CD4-positive, alpha-beta memory T cell (primary cell): ENCODE data around the gene RMDN3. TPM values are rescaled to one million over a fixed set of nuclear protein-coding genes. Genes with fewer than 3 reads are reported as not detected.

Experiments used
- CTCF ChIA-PET: fragments of 350-600 bp; sonication (Branson Sonifier 250); formaldehyde crosslinking; loops from one replicate; lab custom pipeline; 2021; ENCODE audit warnings: inconsistent platforms; ENCODE audit not compliant: partially characterized antibody; lab: Charles Lee
- POLR2A ChIA-PET: fragments of 350-600 bp; sonication (Branson Sonifier 250); formaldehyde crosslinking; loops from one replicate; lab custom pipeline; 2021; ENCODE audit not compliant: partially characterized antibody; lab: Charles Lee
- DNase-seq, 5 donors: peaks; one replicate each; pipeline versions ENCODE4 v3.0.0 to v3.0.0-alpha.2; 2020 to 2022; ENCODE audit warnings: mixed read lengths in 1 of 5
- H3K27ac ChIP-seq: one replicate; pipeline ENCODE4 v1.7.0; 2013; ENCODE audit warnings: low read depth, low read length
- H3K27me3 ChIP-seq: 2 replicates; pipeline ENCODE4 v1.7.0; 2013; ENCODE audit warnings: mild to moderate bottlenecking, low read length, moderate library complexity; ENCODE audit not compliant: insufficient read depth
- H3K36me3 ChIP-seq: 2 replicates; pipeline ENCODE4 v1.7.0; 2013; ENCODE audit warnings: mild to moderate bottlenecking, low read length, moderate library complexity; ENCODE audit not compliant: insufficient read depth
- H3K4me1 ChIP-seq: 2 replicates; pipeline ENCODE4 v1.7.0; 2013; ENCODE audit warnings: mild to moderate bottlenecking, low read length, moderate library complexity; ENCODE audit not compliant: insufficient read depth
- H3K4me3 ChIP-seq, 2 donors: one replicate each; pipeline ENCODE4 v1.7.0; 2013; ENCODE audit warnings: low read length in 2 of 2, mild to moderate bottlenecking in 1 of 2
- H3K9me3 ChIP-seq, 2 donors: one replicate each; pipeline ENCODE4 v1.7.0; 2013; ENCODE audit warnings: low read length in 2 of 2, control low read depth in 1 of 2; ENCODE audit not compliant: control insufficient read depth in 1 of 2
- H3K27ac Mint-ChIP-seq, 7 donors: one replicate each; pipeline ENCODE4 v1.8.0; 2020 to 2021; ENCODE audit warnings: mixed read lengths in 7 of 7, mild to moderate bottlenecking in 6 of 7, inconsistent platforms in 3 of 7, moderate library complexity in 3 of 7
- H3K27me3 Mint-ChIP-seq, 2 donors: one replicate each; pipeline ENCODE4 v1.8.0; 2020 to 2021; ENCODE audit warnings: mixed read lengths in 2 of 2
- H3K36me3 Mint-ChIP-seq, 2 donors: one replicate each; pipeline ENCODE4 v1.8.0; 2020 to 2021; ENCODE audit warnings: mixed read lengths in 2 of 2, inconsistent platforms in 1 of 2, mild to moderate bottlenecking in 1 of 2
- H3K4me1 Mint-ChIP-seq, 4 donors: one replicate each; pipeline ENCODE4 v1.8.0; 2020 to 2021; ENCODE audit warnings: mixed read lengths in 4 of 4, mild to moderate bottlenecking in 1 of 4
- H3K4me3 Mint-ChIP-seq, 8 donors: one replicate each; pipeline ENCODE4 v1.8.0; 2020 to 2021; ENCODE audit warnings: mixed read lengths in 8 of 8, mild to moderate bottlenecking in 7 of 8, moderate library complexity in 6 of 8, inconsistent platforms in 3 of 8
- H3K9me3 Mint-ChIP-seq, 8 donors: one replicate each; pipeline ENCODE4 v1.8.0; 2020 to 2021; ENCODE audit warnings: mixed read lengths in 8 of 8, mild to moderate bottlenecking in 5 of 8, inconsistent platforms in 3 of 8, moderate library complexity in 1 of 8
- intact Hi-C: fragments of 100-400 bp; cut with micrococcal nuclease; formaldehyde crosslinking; loops from one replicate; pipeline ENCODE4 v1.15.1; 2023
- polyA plus RNA-seq, 2 donors: library from polyadenylated mRNA; unstranded; fragments of 300-500 nt; fragmentation: Illumina TruSeq; gene quantifications; one replicate each; pipeline ENCODE4 v1.2.3, GENCODE V29; 2021
- total RNA-seq, 2 experiments: library from RNA; stranded (reverse); gene quantifications; one replicate each; pipeline ENCODE4 v1.2.3, GENCODE V29; 2021

RMDN3 gene
- total and polyA plus RNA-seq, 4 experiments from 2014 or later = 24.5 to 35.9 (median 27.8) TPM

DNA sequence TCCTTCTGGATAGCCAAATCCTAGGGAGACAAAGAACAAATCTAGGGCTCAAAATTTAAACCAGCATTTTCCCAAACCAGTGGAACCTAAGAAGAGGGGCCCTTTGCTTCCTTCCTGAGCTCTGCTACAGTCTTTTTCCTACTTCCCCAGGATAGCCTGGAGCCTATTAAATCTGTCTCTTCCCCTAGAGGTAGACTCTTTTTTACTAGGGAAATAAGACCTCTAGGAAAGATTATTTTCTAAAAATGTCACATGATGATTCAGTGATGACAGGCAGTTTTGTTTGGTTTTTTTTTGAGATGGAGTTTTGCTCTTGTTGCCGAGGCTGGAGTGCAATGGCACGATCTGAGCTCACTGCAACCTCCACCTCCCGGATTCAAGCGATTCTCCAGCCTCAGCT, 18.5 kb downstream of the RMDN3 start:
- H3K27me3 Mint-ChIP-seq = no peaks in the 10 kb centered on the region
- no peaks in the 10 kb centered on the region for H3K27me3 ChIP-seq
- H3K36me3 ChIP-seq = peaks cover 44% of the 10 kb centered on the region
- no peaks in the 10 kb centered on the region for H3K4me1 ChIP-seq
- H3K4me3 ChIP-seq = no peak overlapping the region
- H3K27ac ChIP-seq = no peak overlapping the region
- no peaks in the 10 kb centered on the region for H3K9me3 Mint-ChIP-seq
- DNase-seq = no peak
- ChIA-PET CTCF (no interaction called here), POLR2A (no interaction called here)
- no peak overlapping the region for H3K4me3 Mint-ChIP-seq
- no peaks in the 10 kb centered on the region for H3K9me3 ChIP-seq
- peaks cover 19 to 54% of the 10 kb centered on the region in 2 donors for H3K36me3 Mint-ChIP-seq
- H3K27ac Mint-ChIP-seq = no peak overlapping the region
- intact Hi-C loops = no loop called here
- H3K4me1 Mint-ChIP-seq = no peaks in the 10 kb centered on the region

DNA sequence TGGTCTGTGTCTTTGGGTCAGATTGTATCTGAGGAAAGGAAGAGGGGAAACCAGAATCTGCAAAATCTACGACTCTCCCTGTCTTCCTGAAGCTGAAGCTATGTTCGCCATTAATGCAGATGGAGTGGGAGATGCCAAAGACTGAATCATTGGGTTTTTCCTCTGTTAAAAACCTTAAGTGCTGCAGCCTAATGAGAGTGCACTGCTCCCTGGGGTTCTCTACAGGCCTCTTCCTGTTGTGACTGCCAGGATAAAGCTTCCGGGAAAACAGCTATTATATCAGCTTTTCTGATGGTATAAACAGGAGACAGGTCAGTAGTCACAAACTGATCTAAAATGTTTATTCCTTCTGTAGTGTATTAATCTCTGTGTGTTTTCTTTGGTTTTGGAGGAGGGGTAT, 24.0 kb downstream of the RMDN3 start:
- peaks cover 6 to 31% of the 10 kb centered on the region in 2 donors for H3K36me3 Mint-ChIP-seq
- Histone ChIP-seq H3K36me3 (peaks cover 8% of the 10 kb centered on the region), H3K27ac (no peak overlapping the region), H3K27me3 (no peaks in the 10 kb centered on the region), H3K4me1 (no peaks in the 10 kb centered on the region), H3K9me3 (no peaks in the 10 kb centered on the region), H3K4me3 (no peak overlapping the region)
- no peak overlapping the region for H3K4me3 Mint-ChIP-seq
- CTCF ChIA-PET = interaction anchor here (0.6 to 1.2 kb wide), 4 partner anchors 8 to 141 kb away, joined by 3 to 7 read pairs (median 3); no protein-coding TSS in a partner anchor
- POLR2A ChIA-PET = no interaction called here
- no peaks in the 10 kb centered on the region for H3K9me3 Mint-ChIP-seq
- intact Hi-C loops = no loop called here
- peak overlapping the region in 2 of 7 donors; percentile 25 to 32 for H3K27ac Mint-ChIP-seq
- peaks cover 0 to 2% (median 0%) of the 10 kb centered on the region in 4 donors for H3K4me1 Mint-ChIP-seq
- no peaks in the 10 kb centered on the region for H3K27me3 Mint-ChIP-seq
- no peak for DNase-seq

DNA sequence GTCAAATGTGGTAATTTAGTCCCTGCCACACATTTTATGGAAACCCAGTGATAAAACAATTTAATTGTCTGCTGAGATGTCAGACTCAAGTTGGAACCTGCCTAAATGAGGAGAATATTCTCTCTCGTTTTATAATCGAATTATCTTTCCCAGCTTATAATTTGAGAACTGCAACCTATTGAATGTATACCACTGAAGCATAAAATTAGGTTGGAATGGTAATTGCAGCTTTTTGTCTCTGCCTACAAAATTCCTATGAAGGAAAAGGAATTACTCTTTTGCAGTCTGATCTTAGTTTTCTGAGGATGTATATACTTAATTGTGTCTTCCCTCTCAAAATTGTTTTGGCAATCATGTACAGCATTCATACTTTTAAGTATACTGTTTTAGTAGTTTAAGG, 31.1 kb downstream of the RMDN3 start:
- Histone ChIP-seq H3K27ac (no peak overlapping the region), H3K4me3 (no peak overlapping the region), H3K9me3 (no peaks in the 10 kb centered on the region), H3K27me3 (no peaks in the 10 kb centered on the region), H3K36me3 (no peaks in the 10 kb centered on the region), H3K4me1 (no peaks in the 10 kb centered on the region)
- Mint-ChIP-seq H3K4me1 (peaks cover 0 to 2% (median under 1%) of the 10 kb centered on the region in 4 donors), H3K4me3 (no peak overlapping the region), H3K27ac (no peak overlapping the region), H3K9me3 (no peaks in the 10 kb centered on the region), H3K27me3 (no peaks in the 10 kb centered on the region), H3K36me3 (no peaks in the 10 kb centered on the region)
- intact Hi-C loops = no loop called here
- no peak for DNase-seq
- ChIA-PET CTCF (interaction anchor here (0.7 kb wide), 1 partner anchor 40 kb away, joined by 3 read pairs; no protein-coding TSS in a partner anchor), POLR2A (no interaction called here)

- no peaks in the 10 kb centered on the region for H3K9me3 Mint-ChIP-seq
- no peak for DNase-seq
- H3K9me3 ChIP-seq = no peaks in the 10 kb centered on the region
- H3K4me1 ChIP-seq = no peaks in the 10 kb centered on the region
- H3K4me1 Mint-ChIP-seq = peaks cover 0 to 2% (median under 1%) of the 10 kb centered on the region in 4 donors
- H3K4me3 Mint-ChIP-seq = no peak overlapping the region
- intact Hi-C loops = no loop called here
- H3K27ac Mint-ChIP-seq = no peak overlapping the region
- H3K27ac ChIP-seq = no peak overlapping the region
- no peak overlapping the region for H3K4me3 ChIP-seq
- H3K36me3 Mint-ChIP-seq = no peaks in the 10 kb centered on the region
- H3K27me3 ChIP-seq = no peaks in the 10 kb centered on the region
- H3K36me3 ChIP-seq = no peaks in the 10 kb centered on the region
- ChIA-PET CTCF (interaction anchor here (1.8 kb wide), 1 partner anchor 8 kb away, joined by 7 read pairs; no protein-coding TSS in a partner anchor), POLR2A (interaction anchor here (0.6 kb wide), 1 partner anchor 136 kb away, joined by 3 read pairs; no protein-coding TSS in a partner anchor)
- H3K27me3 Mint-ChIP-seq = no peaks in the 10 kb centered on the region
These were observed 32.1 kb downstream of the RMDN3 start for GRCh38 chr15:40722934-40723333.

DNA sequence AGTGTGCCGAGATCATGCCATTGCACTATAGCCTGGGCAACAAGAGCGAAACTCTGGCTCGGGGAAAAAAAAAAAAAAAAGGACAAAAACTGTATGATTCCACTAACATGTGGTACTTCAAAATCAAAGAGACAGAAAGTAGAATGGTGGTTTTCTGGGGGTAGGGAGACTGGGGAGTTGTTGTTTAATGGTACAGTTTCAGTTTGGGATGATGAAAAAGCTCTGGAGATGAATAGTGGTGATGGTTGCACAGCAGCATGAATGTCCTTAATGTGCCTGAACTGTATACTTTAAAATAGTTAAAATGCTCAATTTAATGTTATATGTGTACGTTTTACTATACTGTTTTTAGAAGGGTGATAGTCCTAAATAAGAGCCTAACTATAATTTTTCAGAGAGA, 32.7 kb downstream of the RMDN3 start:
- H3K9me3 Mint-ChIP-seq = no peaks in the 10 kb centered on the region
- H3K4me3 Mint-ChIP-seq = no peak overlapping the region
- no peaks in the 10 kb centered on the region for H3K36me3 Mint-ChIP-seq
- H3K4me1 ChIP-seq = no peaks in the 10 kb centered on the region
- no peaks in the 10 kb centered on the region for H3K27me3 Mint-ChIP-seq
- no peaks in the 10 kb centered on the region for H3K36me3 ChIP-seq
- peak overlapping the region in 2 of 7 donors; percentile 19 to 25 for H3K27ac Mint-ChIP-seq
- intact Hi-C loops = no loop called here
- H3K27me3 ChIP-seq = no peaks in the 10 kb centered on the region
- ChIA-PET POLR2A (interaction anchor here (0.6 kb wide), 1 partner anchor 136 kb away, joined by 3 read pairs; no protein-coding TSS in a partner anchor), CTCF (interaction anchor here (1.8 kb wide), 1 partner anchor 9 kb away, joined by 7 read pairs; no protein-coding TSS in a partner anchor)
- no peak overlapping the region for H3K27ac ChIP-seq
- DNase-seq = no peak
- H3K4me1 Mint-ChIP-seq = peaks cover 0 to 2% (median under 1%) of the 10 kb centered on the region in 4 donors
- no peaks in the 10 kb centered on the region for H3K9me3 ChIP-seq
- H3K4me3 ChIP-seq = no peak overlapping the region

DNA sequence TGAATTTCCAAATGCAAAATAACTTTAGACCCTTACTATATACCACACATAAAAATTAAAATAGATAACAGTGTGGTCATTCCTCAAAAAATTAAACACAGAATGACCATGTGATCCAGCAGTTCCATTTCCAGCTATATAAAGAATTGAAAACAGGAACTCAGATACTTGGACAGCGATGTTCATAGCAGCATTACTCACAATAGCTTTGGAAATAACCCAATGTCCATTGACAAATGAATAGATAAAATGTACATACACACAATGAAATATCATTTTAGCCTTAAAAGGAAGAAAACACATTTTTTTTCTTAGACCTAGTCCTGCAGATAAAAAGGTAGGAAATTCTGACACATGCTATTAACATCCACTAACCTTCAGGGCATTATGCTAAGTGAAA, 33.4 kb downstream of the RMDN3 start:
- no peak for DNase-seq
- H3K4me1 Mint-ChIP-seq = peaks cover 0 to 2% (median under 1%) of the 10 kb centered on the region in 4 donors
- H3K4me1 ChIP-seq = no peaks in the 10 kb centered on the region
- no peak overlapping the region for H3K27ac Mint-ChIP-seq
- no peak overlapping the region for H3K4me3 Mint-ChIP-seq
- CTCF ChIA-PET = interaction anchor here (1.8 kb wide), 1 partner anchor 10 kb away, joined by 7 read pairs; no protein-coding TSS in a partner anchor
- H3K36me3 Mint-ChIP-seq = no peaks in the 10 kb centered on the region
- no peaks in the 10 kb centered on the region for H3K9me3 Mint-ChIP-seq
- no peak overlapping the region for H3K4me3 ChIP-seq
- POLR2A ChIA-PET = no interaction called here
- no peaks in the 10 kb centered on the region for H3K27me3 Mint-ChIP-seq
- intact Hi-C loops = no loop called here
- H3K27ac ChIP-seq = no peak overlapping the region
- H3K27me3 ChIP-seq = no peaks in the 10 kb centered on the region
- H3K36me3 ChIP-seq = no peaks in the 10 kb centered on the region
- H3K9me3 ChIP-seq = no peaks in the 10 kb centered on the region

GRCh38 chr15:40716165-40716564, 38.9 kb downstream of the RMDN3 start:
- no peaks in the 10 kb centered on the region for H3K9me3 Mint-ChIP-seq
- intact Hi-C loops = no loop called here
- DNase-seq = no peak
- H3K9me3 ChIP-seq = no peaks in the 10 kb centered on the region
- no peaks in the 10 kb centered on the region for H3K27me3 Mint-ChIP-seq
- H3K4me3 ChIP-seq = no peak overlapping the region
- H3K36me3 Mint-ChIP-seq = no peaks in the 10 kb centered on the region
- no peaks in the 10 kb centered on the region for H3K27me3 ChIP-seq
- POLR2A ChIA-PET = no interaction called here
- peak overlapping the region in 1 of 7 donors; percentile 8 for H3K27ac Mint-ChIP-seq
- CTCF ChIA-PET = interaction anchor here (0.7 kb wide), 1 partner anchor 658 kb away, joined by 3 read pairs; no protein-coding TSS in a partner anchor
- H3K4me1 Mint-ChIP-seq = no peaks in the 10 kb centered on the region
- no peaks in the 10 kb centered on the region for H3K36me3 ChIP-seq
- H3K27ac ChIP-seq = no peak overlapping the region
- H3K4me1 ChIP-seq = no peaks in the 10 kb centered on the region
- no peak overlapping the region for H3K4me3 Mint-ChIP-seq
